Measurements from ENCODE around the gene PRG2. TPM values are rescaled to one million over a fixed set of nuclear protein-coding genes. Genes with fewer than 3 reads are reported as not detected.

The PRG2 gene
- total and polyA plus RNA-seq, 9 of the 15 experiments (the other 6 are each of a cell fraction or from before 2014, with no cell fraction given), result 1.8 to 78.0 (median 26.6) TPM

- TF ChIP-seq E4F1 (CRISPR knock-in tag; IDR thresholded peaks at IDR 0.05; ENCODE audit: borderline replicate concordance), result no peak
- no peak for TF ChIP-seq PRPF4 (IDR thresholded peaks at IDR 0.05; ENCODE audit: insufficient read depth, low read depth, low read length, poor library complexity, severe bottlenecking)
- TF ChIP-seq ZBTB2 (IDR thresholded peaks at IDR 0.05), result no peak
- no peak for TF ChIP-seq PCBP2 (IDR thresholded peaks at IDR 0.05; ENCODE audit: low read depth, low read length, poor library complexity, severe bottlenecking)
- TF ChIP-seq ARID3A (IDR thresholded peaks at IDR 0.05; ENCODE audit: borderline replicate concordance, low read depth, low read length), result no peak
- no peak for TF ChIP-seq PBX2 (CRISPR knock-in tag; IDR thresholded peaks at IDR 0.05; ENCODE audit: low read depth)
- TF ChIP-seq PBX2 (tag; conservative IDR thresholded peaks at IDR 0.05; ENCODE audit: low read depth), result no peak
- TF ChIP-seq RUNX1 (IDR thresholded peaks at IDR 0.05; ENCODE audit: low read depth), result no peak
- TF ChIP-seq NFRKB (IDR thresholded peaks at IDR 0.05; ENCODE audit: low read depth), result 0 out of 2 replicates have a peak, but pooled peaks have one; percentile 5
- TF ChIP-seq HMBOX1 (IDR thresholded peaks at IDR 0.05), result no peak
- TF ChIP-seq TAF9B (IDR thresholded peaks at IDR 0.05; ENCODE audit: partially characterized antibody), result no peak
- peak; percentile 27; the same call in 1 of the 2 replicates for TF ChIP-seq ERF (CRISPR knock-in tag; IDR thresholded peaks at IDR 0.05)
- no peak for TF ChIP-seq ZNF140 (CRISPR knock-in tag; IDR thresholded peaks at IDR 0.05)
- no peak for TF ChIP-seq POLR2G (IDR thresholded peaks at IDR 0.05; ENCODE audit: low read depth, low read length)
- TF ChIP-seq LARP7 (IDR thresholded peaks at IDR 0.05), result no peak
- no peak for TF ChIP-seq FOXM1 (IDR thresholded peaks at IDR 0.05; ENCODE audit: low read depth)
- TF ChIP-seq FOXM1 (CRISPR knock-in tag; IDR thresholded peaks at IDR 0.05; ENCODE audit: low read depth), result no peak
- TF ChIP-seq ZEB2 (IDR thresholded peaks at IDR 0.05), result peak; percentile 50; the same call in 1 of the 2 replicates
- 0 out of 2 replicates have a peak, but pooled peaks have one; percentile 6 for TF ChIP-seq PKNOX1 (IDR thresholded peaks at IDR 0.05)
Observed at GRCh38 chr11:57426439-57426928, 36.0 kb upstream of the PRG2 start (continued).

Data from K562 (cell line).